ENCODE measurements around the gene TBC1D22A. TPM values are rescaled to one million over a fixed set of nuclear protein-coding genes. Genes with fewer than 3 reads are reported as not detected.

Gene TBC1D22A
- total RNA-seq, 1 experiment from 2014 or later, result 20.9 TPM

GRCh38 chr22:46918197-46918596 is 155.7 kb downstream of the TBC1D22A start:
- ChIA-PET CTCF (no interaction called here), POLR2A (no interaction called here), RAD21 (ENCODE audit: low non-redundant PET in 1 of 2, low total read pairs in 2 of 2, uncharacterized antibody in 2 of 2, unreplicated experiment in 2 of 2) (no interaction called here)
- H3K9me2 ChIP-seq (ENCODE audit: insufficient read depth), result no peaks in the 10 kb centered on the region
- no peak overlapping the region for H3K4me3 ChIP-seq (replicated peaks in 1 of 2; ENCODE audit: low read depth in 1 of 2, low read length in 2 of 2)
- DNase-seq (ENCODE audit: low read depth, low spot score), result no peak
- no peaks in the 10 kb centered on the region for H4K20me1 ChIP-seq (ENCODE audit: insufficient read depth)
- H3K9ac ChIP-seq (ENCODE audit: low read length), result no peak overlapping the region
- H3K79me2 ChIP-seq (ENCODE audit: insufficient read depth, low read length), result no peaks in the 10 kb centered on the region
- H3K27ac ChIP-seq (ENCODE audit: low read depth, low read length), result no peak overlapping the region
- H2AFZ ChIP-seq (ENCODE audit: low read depth, low read length, poor library complexity, severe bottlenecking), result no peak overlapping the region
- TF ChIP-seq SIN3A (IDR thresholded peaks at IDR 0.05; ENCODE audit: low read depth) (no peak), POLR2AphosphoS5 (IDR thresholded peaks at IDR 0.05; ENCODE audit: low read depth, low read length) (no peak), RAD21 (IDR thresholded peaks at IDR 0.05; ENCODE audit: low read depth) (no peak), CEBPB (IDR thresholded peaks at IDR 0.05; ENCODE audit: low read depth) (no peak), CTCF (IDR thresholded peaks at IDR 0.05 in 2 of 3, conservative IDR thresholded peaks at IDR 0.05 in 1 of 3; ENCODE audit: borderline replicate concordance in 1 of 3, insufficient read depth in 1 of 3, low read depth in 2 of 3, low read length in 2 of 3) (no peak), ZFX (IDR thresholded peaks at IDR 0.05) (no peak), SP1 (IDR thresholded peaks at IDR 0.05; ENCODE audit: low read depth) (no peak), YY1 (IDR thresholded peaks at IDR 0.05; ENCODE audit: extremely low read depth, insufficient replicate concordance, low read depth, low read length) (no peak), SRF (IDR thresholded peaks at IDR 0.05; ENCODE audit: low read depth) (no peak), EZH2 (IDR thresholded peaks at IDR 0.05) (no peak), FOSL1 (IDR thresholded peaks at IDR 0.05; ENCODE audit: low read depth) (no peak), EZH2phosphoT487 (IDR thresholded peaks at IDR 0.05; ENCODE audit: borderline replicate concordance) (no peak)
- TF ChIP-seq, protein P1, sequence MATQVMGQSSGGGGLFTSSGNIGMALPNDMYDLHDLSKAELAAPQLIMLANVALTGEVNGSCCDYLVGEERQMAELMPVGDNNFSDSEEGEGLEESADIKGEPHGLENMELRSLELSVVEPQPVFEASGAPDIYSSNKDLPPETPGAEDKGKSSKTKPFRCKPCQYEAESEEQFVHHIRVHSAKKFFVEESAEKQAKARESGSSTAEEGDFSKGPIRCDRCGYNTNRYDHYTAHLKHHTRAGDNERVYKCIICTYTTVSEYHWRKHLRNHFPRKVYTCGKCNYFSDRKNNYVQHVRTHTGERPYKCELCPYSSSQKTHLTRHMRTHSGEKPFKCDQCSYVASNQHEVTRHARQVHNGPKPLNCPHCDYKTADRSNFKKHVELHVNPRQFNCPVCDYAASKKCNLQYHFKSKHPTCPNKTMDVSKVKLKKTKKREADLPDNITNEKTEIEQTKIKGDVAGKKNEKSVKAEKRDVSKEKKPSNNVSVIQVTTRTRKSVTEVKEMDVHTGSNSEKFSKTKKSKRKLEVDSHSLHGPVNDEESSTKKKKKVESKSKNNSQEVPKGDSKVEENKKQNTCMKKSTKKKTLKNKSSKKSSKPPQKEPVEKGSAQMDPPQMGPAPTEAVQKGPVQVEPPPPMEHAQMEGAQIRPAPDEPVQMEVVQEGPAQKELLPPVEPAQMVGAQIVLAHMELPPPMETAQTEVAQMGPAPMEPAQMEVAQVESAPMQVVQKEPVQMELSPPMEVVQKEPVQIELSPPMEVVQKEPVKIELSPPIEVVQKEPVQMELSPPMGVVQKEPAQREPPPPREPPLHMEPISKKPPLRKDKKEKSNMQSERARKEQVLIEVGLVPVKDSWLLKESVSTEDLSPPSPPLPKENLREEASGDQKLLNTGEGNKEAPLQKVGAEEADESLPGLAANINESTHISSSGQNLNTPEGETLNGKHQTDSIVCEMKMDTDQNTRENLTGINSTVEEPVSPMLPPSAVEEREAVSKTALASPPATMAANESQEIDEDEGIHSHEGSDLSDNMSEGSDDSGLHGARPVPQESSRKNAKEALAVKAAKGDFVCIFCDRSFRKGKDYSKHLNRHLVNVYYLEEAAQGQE (IDR thresholded peaks at IDR 0.05; ENCODE audit: low read depth), result no peak
- TF ChIP-seq, protein P2, sequence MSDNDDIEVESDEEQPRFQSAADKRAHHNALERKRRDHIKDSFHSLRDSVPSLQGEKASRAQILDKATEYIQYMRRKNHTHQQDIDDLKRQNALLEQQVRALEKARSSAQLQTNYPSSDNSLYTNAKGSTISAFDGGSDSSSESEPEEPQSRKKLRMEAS (IDR thresholded peaks at IDR 0.05), result no peak
- no peak overlapping the region for H3K4me2 ChIP-seq (ENCODE audit: low read length)
- 0 out of 4 replicates have a peak, but pooled peaks cover 0 to 5% of the 10 kb centered on the region in 2 experiments for H3K36me3 ChIP-seq (ENCODE audit: control insufficient read depth in 1 of 2, insufficient read depth in 2 of 2, low read length in 2 of 2)
- intact Hi-C loops (cut with micrococcal nuclease), result no loop called here
- no TSS peak for BruUV-seq (replicated peaks)
- H3K4me1 ChIP-seq (ENCODE audit: control insufficient read depth in 1 of 2, insufficient read depth in 2 of 2, low read length in 2 of 2), result no peaks in the 10 kb centered on the region
- no peak for ATAC-seq
- no peaks in the 10 kb centered on the region for H3K27me3 ChIP-seq (ENCODE audit: insufficient read depth, low read length)
- no peaks in the 10 kb centered on the region for H3K9me3 ChIP-seq (ENCODE audit: control insufficient read depth in 1 of 2, insufficient read depth in 1 of 2, low read depth in 1 of 2, low read length in 2 of 2)
